Neural cell (in vitro differentiated cells): ENCODE data around the gene DCUN1D2.
"Not testable (repeated sequence)": the region's sequence is repeated elsewhere in the genome, so short reads cannot be mapped to it uniquely, and the experiment has no call there.

Experiments used
- CTCF ChIP-seq: fragments of 450-650 bp; IDR thresholded peaks from 2 replicates; pipeline ENCODE4 v1.5.1; 2014; ENCODE audit warnings: antibody characterized with exemption, mild to moderate bottlenecking, moderate library complexity; ENCODE audit not compliant: poor library complexity, severe bottlenecking
- EP300 ChIP-seq: fragments of 450-650 bp; conservative IDR thresholded peaks from 2 replicates; pipeline ENCODE4 v1.6.1; 2014; ENCODE audit warnings: antibody characterized with exemption, mild to moderate bottlenecking, moderate library complexity; ENCODE audit not compliant: poor library complexity, severe bottlenecking
- EZH2 ChIP-seq: fragments of 200-600, 300-800 bp; shearing (Covaris generic), sonication (generic); IDR thresholded peaks from 2 replicates; pipeline ENCODE4 v1.6.1; 2014; ENCODE audit warnings: antibody characterized with exemption, low read length, borderline replicate concordance, mild to moderate bottlenecking; ENCODE audit not compliant: insufficient read depth, poor library complexity, severe bottlenecking
- MXI1 ChIP-seq: fragments of 450-650 bp; conservative IDR thresholded peaks from 2 replicates; pipeline ENCODE4 v1.6.1; 2014; ENCODE audit warnings: antibody characterized with exemption, mild to moderate bottlenecking; ENCODE audit not compliant: poor library complexity, severe bottlenecking
- POLR2AphosphoS5 ChIP-seq: IDR thresholded peaks from 2 replicates; pipeline ENCODE4 v1.6.1; 2012
- RAD21 ChIP-seq: fragments of 450-650 bp; conservative IDR thresholded peaks from 2 replicates; pipeline ENCODE4 v1.6.1; 2014; ENCODE audit warnings: antibody characterized with exemption, mild to moderate bottlenecking, moderate library complexity
- REST ChIP-seq: IDR thresholded peaks from 2 replicates; pipeline ENCODE4 v1.6.1; 2012; ENCODE audit warnings: borderline replicate concordance
- TAF1 ChIP-seq: IDR thresholded peaks from 2 replicates; pipeline ENCODE4 v1.6.1; 2012; ENCODE audit warnings: low read depth

GRCh38 chr13:113436866-113437265 lies 53.6 kb downstream of the DCUN1D2 start:
- TF ChIP-seq MXI1, CTCF, POLR2AphosphoS5, RAD21, EZH2, EP300, REST, TAF1: not testable (repeated sequence)
